Stimulated activated CD8-positive, alpha-beta memory T cell treated with anti-CD3 and anti-CD28 coated beads, Interleukin-7, amount 100 ng/mL, for 24 hours (primary cell): ENCODE results near the gene FAM3D.

Experiments
- DNase-seq: peaks from one replicate; pipeline ENCODE4 v3.0.0-alpha.2; 2020; ENCODE audit warnings: low read depth

Gene FAM3D

GRCh38 chr3:58627570-58627885 is 39.0 kb downstream of the FAM3D start:
- no peak for DNase-seq

DNA sequence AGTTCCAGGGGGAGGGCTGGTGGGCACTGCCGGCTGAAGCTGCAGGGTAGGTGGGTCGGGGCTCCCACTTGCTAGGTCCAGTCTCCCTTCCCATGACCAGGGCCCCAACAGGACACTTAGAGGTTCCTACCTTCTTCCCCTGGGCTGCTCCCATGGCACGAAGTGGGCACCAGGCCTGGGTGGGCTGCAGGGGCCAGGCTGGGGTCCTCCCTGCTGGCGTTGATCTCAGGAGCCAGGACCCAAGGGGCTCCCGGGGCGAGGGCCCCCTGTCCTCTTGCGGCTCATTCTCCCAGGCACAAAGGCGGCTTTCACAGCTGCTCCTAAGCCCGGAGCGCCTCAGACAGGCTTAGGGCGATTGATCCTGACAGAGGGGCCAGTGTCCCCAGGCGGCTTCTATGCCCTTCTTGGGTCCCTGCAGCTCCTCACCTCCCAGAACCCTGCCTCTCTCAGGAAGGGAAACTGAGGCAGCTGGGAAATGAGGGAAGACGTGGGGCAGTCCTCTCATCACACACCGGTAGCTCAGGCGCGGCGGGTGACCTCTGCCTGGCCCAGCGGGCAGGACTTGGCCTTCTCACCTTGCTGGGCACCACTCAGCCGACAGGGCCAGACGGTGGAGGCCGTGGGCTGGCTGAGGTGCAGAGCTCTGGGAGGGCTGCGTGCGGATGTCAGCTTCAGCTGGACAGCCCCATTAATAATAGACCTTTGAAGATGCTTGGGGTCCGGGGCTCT is 39.6 kb downstream of the FAM3D start:
- no peak for DNase-seq

DNA sequence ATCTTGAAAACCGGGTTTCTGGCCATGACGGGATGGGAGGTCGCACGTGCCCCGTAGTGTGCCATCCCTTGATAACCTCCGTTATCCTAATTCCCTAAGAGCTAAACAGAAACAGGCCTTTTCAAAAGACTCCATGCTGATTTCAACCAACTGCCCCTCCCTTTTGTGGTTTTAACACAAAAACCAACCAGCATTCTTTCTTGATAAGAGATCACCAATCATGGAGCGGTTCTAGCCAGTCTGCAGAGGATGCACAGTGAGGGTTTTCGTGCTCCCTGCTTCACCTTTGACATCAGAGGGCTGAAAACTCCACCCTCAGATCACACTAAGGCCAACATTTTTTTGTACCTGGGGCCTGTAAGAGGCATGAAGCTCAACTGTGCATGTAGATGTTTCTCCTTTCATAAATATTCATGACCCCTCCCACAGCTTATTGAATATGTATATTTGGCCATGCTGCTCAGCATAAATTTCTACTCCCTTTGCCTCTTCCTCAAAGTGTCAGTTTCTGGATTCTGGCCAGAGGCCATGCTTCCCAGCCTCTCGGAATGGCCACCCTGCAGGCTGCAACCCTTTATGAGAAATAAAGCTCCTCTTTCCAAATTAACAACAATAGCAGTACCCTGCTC is 41.3 kb downstream of the FAM3D start:
- no peak for DNase-seq

DNA sequence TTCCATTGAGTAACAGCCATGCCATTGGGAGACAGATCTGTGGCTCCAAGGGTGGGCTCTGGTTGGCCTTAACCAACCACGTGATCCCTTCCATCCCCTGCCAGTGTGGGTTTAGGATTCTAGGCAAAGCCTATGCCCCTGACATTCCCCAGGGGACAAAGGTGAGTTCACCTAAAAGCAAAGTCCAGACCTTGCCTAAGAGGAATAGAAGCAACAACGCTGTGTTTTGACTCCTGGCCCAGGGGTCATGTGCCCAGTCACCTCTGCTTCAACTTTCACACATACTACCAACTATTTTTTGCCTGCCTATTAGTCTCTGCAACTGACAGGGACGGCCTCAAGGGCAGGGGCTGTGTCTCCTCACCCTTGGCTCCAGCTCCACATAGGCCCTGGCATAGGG is 42.0 kb downstream of the FAM3D start:
- DNase-seq = no peak

- no peak for DNase-seq
Observed at GRCh38 chr3:58623961-58624360, 42.6 kb downstream of the FAM3D start.

DNA sequence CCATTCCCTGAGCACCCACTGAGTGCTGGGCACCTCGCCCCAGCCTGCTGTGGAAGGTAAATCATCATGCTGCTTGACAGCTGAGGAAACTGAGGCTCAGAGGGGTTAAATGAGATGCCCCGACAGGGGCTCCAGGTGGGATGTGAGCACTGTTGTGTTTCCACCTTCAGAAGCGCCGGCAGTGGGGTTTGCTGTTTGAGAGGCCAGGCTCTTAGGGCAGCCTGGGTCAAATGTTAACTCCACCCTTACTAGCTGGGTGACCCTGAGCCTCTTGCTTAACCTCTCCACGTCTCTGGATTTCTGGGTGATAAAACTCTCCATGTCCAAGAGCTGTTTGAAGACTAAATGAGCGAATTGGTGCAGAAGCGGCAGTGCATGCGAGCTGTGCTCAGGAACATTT is 43.1 kb downstream of the FAM3D start:
- no peak for DNase-seq

DNA sequence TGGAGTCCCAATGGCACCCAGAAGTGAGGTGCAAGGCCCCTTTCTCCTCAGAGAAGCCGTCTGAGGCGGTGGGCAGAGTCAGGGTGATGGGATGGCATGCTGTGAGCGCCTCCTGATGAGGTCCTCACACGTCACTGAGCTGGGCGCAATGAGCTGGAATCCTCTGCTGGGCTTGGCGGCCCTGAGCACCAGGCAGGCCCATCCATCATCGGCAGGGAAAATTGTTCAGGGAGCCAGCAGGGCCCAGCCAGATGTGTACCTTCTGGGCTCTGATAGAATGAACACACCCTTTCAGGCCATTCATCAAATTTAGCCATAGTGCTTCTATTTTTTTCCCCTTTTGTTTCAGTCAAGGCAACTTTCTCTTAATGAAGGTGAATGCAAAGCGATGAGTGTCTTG is 43.7 kb downstream of the FAM3D start:
- DNase-seq = no peak

GRCh38 chr3:58622436-58622835 is 44.1 kb downstream of the FAM3D start:
- no peak for DNase-seq

GRCh38 chr3:58621086-58621830 is 45.3 kb downstream of the FAM3D start:
- no peak for DNase-seq

DNA sequence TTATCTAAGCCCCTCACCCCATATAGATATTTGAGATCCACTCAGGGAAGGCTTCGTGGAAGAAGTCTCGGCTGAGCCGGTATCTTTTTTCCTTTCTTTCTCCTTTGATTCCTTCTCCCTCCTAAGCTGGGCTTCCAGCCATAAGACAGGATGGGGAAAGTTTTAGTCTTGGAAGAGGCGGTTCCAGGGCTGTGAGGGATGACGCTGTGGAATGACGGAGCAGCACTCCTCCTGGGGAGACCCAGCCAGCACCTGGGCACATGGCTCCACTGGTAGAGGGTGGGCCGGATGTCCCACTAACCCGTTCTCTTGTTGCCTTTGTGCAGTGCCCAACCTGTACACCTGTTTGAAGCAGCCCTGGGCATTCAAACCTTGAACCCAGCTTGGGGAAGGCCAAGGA is 46.2 kb downstream of the FAM3D start:
- DNase-seq = no peak

GRCh38 chr3:58617338-58617761 is 49.2 kb downstream of the FAM3D start:
- DNase-seq = no peak

- DNase-seq = no peak
Observed at GRCh38 chr3:58613236-58614132, 53.1 kb downstream of the FAM3D start.

GRCh38 chr3:58612830-58613229 is 53.7 kb downstream of the FAM3D start:
- no peak for DNase-seq

- DNase-seq = no peak
Observed at GRCh38 chr3:58609990-58610389, 56.6 kb downstream of the FAM3D start.

- DNase-seq = no peak
Observed at GRCh38 chr3:58608648-58609047, 57.9 kb downstream of the FAM3D start.

GRCh38 chr3:58607816-58608215 is 58.8 kb downstream of the FAM3D start:
- DNase-seq = no peak

DNA sequence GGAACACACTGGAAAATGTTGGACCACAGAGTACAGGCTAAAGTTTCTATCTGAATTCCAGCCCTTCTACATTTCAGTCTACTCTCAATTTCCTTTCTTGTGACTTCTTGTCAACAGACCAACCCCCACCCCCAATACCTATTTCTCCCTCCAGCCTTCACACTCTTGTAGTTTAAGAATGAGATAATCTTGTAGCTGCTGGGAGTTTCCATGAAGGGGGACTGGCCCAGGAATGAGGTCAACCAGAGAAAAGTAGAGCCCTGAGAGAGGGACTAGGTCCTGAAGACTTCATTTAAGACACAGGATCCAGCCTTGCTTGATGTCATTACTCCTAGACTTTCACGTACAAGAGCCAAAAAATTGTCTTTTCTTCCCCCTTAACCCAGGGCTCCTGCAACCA is 59.9 kb downstream of the FAM3D start:
- no peak for DNase-seq

DNA sequence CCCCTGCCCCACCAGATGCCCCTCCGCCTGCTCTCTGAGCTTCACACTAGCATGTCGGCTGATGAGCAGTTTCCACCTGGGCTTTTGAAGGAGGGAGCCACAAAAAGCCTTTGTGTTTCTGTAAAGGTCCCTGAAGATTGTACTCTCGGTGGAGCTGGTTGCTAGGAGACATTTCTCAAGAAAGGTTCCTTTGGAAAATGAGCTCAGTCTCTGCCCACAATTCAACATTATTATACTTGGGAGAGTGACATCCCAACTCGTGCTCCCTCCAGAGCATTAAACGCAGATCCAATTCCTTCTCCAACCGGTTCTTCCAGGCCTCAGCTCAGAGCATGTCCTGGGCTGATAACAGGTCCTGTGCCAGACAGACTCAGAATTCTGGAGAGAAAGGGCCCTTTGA is 62.5 kb downstream of the FAM3D start:
- DNase-seq = no peak

GRCh38 chr3:58603606-58604005 is 63.0 kb downstream of the FAM3D start:
- no peak for DNase-seq

- no peak for DNase-seq
Observed at GRCh38 chr3:58597770-58598310, 68.7 kb downstream of the FAM3D start.

- no peak for DNase-seq
Observed at GRCh38 chr3:58596834-58597518, 69.6 kb downstream of the FAM3D start.

DNA sequence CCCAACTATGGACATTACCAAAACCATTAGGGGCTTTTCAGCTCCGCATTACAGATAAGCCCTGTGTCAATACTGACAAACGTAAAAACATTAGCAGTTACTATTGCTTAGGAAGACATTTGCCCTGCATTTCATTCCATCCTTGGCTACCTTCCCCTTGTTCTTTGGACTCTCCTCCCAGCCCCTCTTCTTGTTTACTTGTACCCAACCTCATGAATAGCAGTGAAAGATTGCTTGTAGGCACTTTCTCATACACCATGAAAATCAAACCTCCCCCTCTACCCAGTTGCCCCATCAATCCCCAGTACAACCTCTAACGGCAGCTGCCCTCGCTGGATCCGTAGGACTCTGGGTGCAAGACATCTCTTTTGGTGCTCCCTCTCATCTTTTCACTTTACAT is 72.5 kb downstream of the FAM3D start:
- DNase-seq = no peak
